ENCODE results near the gene SLC52A1.

DNA sequence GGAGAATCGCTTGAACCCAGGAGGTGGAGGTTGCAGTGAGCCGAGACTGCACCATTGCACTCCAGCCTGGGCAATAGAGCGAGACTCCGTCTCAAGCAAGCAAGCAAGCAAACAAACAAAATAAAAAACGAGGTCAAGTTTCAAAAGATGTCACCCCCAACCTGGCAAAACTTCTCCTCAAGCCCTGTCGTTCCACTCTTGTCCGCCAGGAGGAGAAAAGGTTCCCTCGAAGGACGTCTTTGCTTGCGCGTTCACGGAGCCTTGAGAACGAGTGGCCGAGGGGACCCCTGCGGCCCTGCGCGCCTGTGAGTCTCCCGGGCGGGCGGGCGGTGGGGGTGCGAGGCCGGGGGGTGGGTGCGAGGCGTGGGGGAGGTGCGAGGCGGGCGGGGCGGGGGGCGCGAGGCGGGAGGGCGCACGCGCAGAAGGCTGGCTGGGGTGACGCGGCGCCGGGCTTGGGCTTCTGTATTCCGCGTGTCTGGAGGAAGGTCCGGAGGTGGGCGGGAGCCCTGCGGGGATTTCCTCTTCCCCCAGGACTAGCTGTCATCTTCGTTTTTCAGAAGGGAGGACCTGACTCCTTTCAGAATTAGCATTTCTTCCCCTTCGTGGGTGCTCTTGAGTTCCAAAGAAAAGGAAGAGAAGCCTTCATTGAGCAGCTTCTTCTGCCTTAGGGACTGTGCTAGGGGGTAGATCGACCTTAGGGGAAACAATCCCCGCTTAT is 3.7 kb downstream of the SLC52A1 start:
- TF ChIP-seq, protein P1, sequence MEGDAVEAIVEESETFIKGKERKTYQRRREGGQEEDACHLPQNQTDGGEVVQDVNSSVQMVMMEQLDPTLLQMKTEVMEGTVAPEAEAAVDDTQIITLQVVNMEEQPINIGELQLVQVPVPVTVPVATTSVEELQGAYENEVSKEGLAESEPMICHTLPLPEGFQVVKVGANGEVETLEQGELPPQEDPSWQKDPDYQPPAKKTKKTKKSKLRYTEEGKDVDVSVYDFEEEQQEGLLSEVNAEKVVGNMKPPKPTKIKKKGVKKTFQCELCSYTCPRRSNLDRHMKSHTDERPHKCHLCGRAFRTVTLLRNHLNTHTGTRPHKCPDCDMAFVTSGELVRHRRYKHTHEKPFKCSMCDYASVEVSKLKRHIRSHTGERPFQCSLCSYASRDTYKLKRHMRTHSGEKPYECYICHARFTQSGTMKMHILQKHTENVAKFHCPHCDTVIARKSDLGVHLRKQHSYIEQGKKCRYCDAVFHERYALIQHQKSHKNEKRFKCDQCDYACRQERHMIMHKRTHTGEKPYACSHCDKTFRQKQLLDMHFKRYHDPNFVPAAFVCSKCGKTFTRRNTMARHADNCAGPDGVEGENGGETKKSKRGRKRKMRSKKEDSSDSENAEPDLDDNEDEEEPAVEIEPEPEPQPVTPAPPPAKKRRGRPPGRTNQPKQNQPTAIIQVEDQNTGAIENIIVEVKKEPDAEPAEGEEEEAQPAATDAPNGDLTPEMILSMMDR (IDR thresholded peaks at IDR 0.05): peak; percentile 66
- TF ChIP-seq GABPA (IDR thresholded peaks at IDR 0.05; ENCODE audit: low read depth) (peak; percentile 43; the same call in 1 of the 2 replicates), SIN3A (IDR thresholded peaks at IDR 0.05; ENCODE audit: borderline replicate concordance, low read depth, low read length) (0 out of 2 replicates have a peak, but pooled peaks have one; percentile 51)
- TF ChIP-seq, protein P2, sequence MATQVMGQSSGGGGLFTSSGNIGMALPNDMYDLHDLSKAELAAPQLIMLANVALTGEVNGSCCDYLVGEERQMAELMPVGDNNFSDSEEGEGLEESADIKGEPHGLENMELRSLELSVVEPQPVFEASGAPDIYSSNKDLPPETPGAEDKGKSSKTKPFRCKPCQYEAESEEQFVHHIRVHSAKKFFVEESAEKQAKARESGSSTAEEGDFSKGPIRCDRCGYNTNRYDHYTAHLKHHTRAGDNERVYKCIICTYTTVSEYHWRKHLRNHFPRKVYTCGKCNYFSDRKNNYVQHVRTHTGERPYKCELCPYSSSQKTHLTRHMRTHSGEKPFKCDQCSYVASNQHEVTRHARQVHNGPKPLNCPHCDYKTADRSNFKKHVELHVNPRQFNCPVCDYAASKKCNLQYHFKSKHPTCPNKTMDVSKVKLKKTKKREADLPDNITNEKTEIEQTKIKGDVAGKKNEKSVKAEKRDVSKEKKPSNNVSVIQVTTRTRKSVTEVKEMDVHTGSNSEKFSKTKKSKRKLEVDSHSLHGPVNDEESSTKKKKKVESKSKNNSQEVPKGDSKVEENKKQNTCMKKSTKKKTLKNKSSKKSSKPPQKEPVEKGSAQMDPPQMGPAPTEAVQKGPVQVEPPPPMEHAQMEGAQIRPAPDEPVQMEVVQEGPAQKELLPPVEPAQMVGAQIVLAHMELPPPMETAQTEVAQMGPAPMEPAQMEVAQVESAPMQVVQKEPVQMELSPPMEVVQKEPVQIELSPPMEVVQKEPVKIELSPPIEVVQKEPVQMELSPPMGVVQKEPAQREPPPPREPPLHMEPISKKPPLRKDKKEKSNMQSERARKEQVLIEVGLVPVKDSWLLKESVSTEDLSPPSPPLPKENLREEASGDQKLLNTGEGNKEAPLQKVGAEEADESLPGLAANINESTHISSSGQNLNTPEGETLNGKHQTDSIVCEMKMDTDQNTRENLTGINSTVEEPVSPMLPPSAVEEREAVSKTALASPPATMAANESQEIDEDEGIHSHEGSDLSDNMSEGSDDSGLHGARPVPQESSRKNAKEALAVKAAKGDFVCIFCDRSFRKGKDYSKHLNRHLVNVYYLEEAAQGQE (IDR thresholded peaks at IDR 0.05; ENCODE audit: low read depth, low read length): no peak

Data from SK-N-SH (cell line).